Right lobe of liver (tissue), 6 donors: ENCODE measurements around the gene CUX1. TPM values are rescaled to one million over a fixed set of nuclear protein-coding genes. Genes with fewer than 3 reads are reported as not detected.

Source experiments
- ATAC-seq, 4 donors: fragments of 200-7000 bp; cut with Tn5 transposase; one replicate each; pipeline ENCODE4 v1.9.1; 2020; ENCODE audit warnings: mild to moderate bottlenecking in 4 of 4, moderate library complexity in 4 of 4
- DNase-seq, 3 donors: peaks; one replicate each; pipeline ENCODE4 v3.0.0-alpha.2; 2020
- H3K27ac ChIP-seq, 3 donors: fragments of 200-600 bp; one replicate each; pipeline ENCODE4 v1.8.0; 2022
- H3K27me3 ChIP-seq, 2 donors: fragments of 200-600 bp; one replicate each; pipeline ENCODE4 v1.8.0; 2022
- H3K36me3 ChIP-seq, 4 donors: fragments of 200-600 bp; sonication (generic) in 1 of 4; one replicate each; pipeline versions ENCODE4 v1.5.1 to v1.8.0; 2017 to 2022; ENCODE audit warnings: control low read depth in 1 of 4
- H3K4me1 ChIP-seq, 4 donors: fragments of 200-600 bp; sonication (generic) in 1 of 4; one replicate each; pipeline versions ENCODE4 v1.5.1 to v1.8.0; 2017 to 2022; ENCODE audit warnings: control low read depth in 1 of 4
- H3K4me3 ChIP-seq, 3 donors: fragments of 200-600 bp; one replicate each; pipeline ENCODE4 v1.8.0; 2022
- H3K9me3 ChIP-seq, 4 donors: fragments of 200-600 bp; sonication (generic) in 1 of 4; one replicate each; pipeline versions ENCODE4 v1.5.1 to v1.8.0; 2017 to 2022; ENCODE audit warnings: control low read depth in 1 of 4
- CTCF ChIP-seq, 4 donors: fragments of 200-600 bp in 3 of 4; fragments of 450-650 bp in 1 of 4; IDR thresholded peaks; one replicate each; pipeline versions ENCODE4 v1.5.1 to v1.8.0; 2016 to 2022; ENCODE audit warnings: antibody characterized with exemption in 4 of 4, mild to moderate bottlenecking in 2 of 4
- POLR2A ChIP-seq: fragments of 450-650 bp; IDR thresholded peaks from one replicate; pipeline ENCODE4 v1.6.1; 2017; ENCODE audit warnings: antibody characterized with exemption, mild to moderate bottlenecking
- WGBS: methylation state at CpG from one replicate; pipeline ENCODE4 v1.1.6; 2018; ENCODE audit warnings: low coverage, low lambda C conversion rate; ENCODE audit not compliant: insufficient coverage; ENCODE audit errors: missing lambda C conversion rate; 5-methylcytosine and 5-hydroxymethylcytosine counted together
- intact Hi-C, 2 donors: fragments of 100-400 bp; cut with DNase I; formaldehyde crosslinking; loops; one replicate each; pipeline versions ENCODE4 v1.11.2 to v1.14.1; 2022
- total RNA-seq, 6 experiments: library from RNA; depleted of rRNA in 2 of 6; stranded (reverse); fragments of >200 nt in 2 of 6; fragmentation: NEBNext Ultra II Directional in 3 of 6; extraction: Animal tissue kit (Norgen Biotek cat#: 25700) in 3 of 6; gene quantifications; one replicate each; pipeline versions ENCODE4 v1.1.0 to v1.2.4, GENCODE V29; 2016 to 2023
- donor health status: DM: no; HTN: yes; CAD: no.
- donor health status: DM: no; HTN: no; CAD: no.
- donor health status: DM: no; HTN: no; CAD: no.
- donor health status: DM: no; HTN: yes; CAD: no.
- donor health status: DM: no; HTN: yes; CAD: no.

The CUX1 gene
- total RNA-seq, 6 experiments from 2014 or later = 34.3 to 53.1 (median 40.6) TPM

- no peak for DNase-seq
- intact Hi-C loops = no loop called here
- WGBS = 84% methylated on average over 9 of the region's 12 CpGs
- TF ChIP-seq POLR2A = no peak
- no peak for TF ChIP-seq CTCF (IDR thresholded peaks at IDR 0.05)
- H3K9me3 ChIP-seq = no peaks in the 10 kb centered on the region
- H3K36me3 ChIP-seq = no peaks in the 10 kb centered on the region
- no peak overlapping the region for H3K27ac ChIP-seq
- H3K4me1 ChIP-seq = peaks cover 0 to 31% (median 11%) of the 10 kb centered on the region in 4 donors
- ATAC-seq = no peak
- no peak overlapping the region for H3K4me3 ChIP-seq
- no peaks in the 10 kb centered on the region for H3K27me3 ChIP-seq
Measured at GRCh38 chr7:101877882-101878591, 60.6 kb downstream of the CUX1 start.

GRCh38 chr7:101878938-101879337 lies 61.5 kb downstream of the CUX1 start:
- no peak for ATAC-seq
- TF ChIP-seq POLR2A (no peak), CTCF (IDR thresholded peaks at IDR 0.05) (no peak)
- Histone ChIP-seq H3K27ac (no peak overlapping the region), H3K4me1 (peaks cover 0 to 31% (median 11%) of the 10 kb centered on the region in 4 donors), H3K27me3 (no peaks in the 10 kb centered on the region), H3K36me3 (no peaks in the 10 kb centered on the region), H3K4me3 (no peak overlapping the region), H3K9me3 (no peaks in the 10 kb centered on the region)
- 92% methylated on average over 4 of the region's 4 CpGs for WGBS
- intact Hi-C loops = no loop called here
- DNase-seq = no peak

- WGBS = 100% methylated on average over 1 of the region's 10 CpGs
- H3K27me3 ChIP-seq = no peaks in the 10 kb centered on the region
- DNase-seq (no peak), ATAC-seq (no peak)
- intact Hi-C loops = no loop called here
- peaks cover 0 to 32% (median 11%) of the 10 kb centered on the region in 4 donors for H3K4me1 ChIP-seq
- no peak overlapping the region for H3K4me3 ChIP-seq
- no peaks in the 10 kb centered on the region for H3K36me3 ChIP-seq
- TF ChIP-seq CTCF (IDR thresholded peaks at IDR 0.05) (no peak), POLR2A (no peak)
- H3K27ac ChIP-seq = no peak overlapping the region
- no peaks in the 10 kb centered on the region for H3K9me3 ChIP-seq
Measured at GRCh38 chr7:101879565-101879964, 62.1 kb downstream of the CUX1 start.

- DNase-seq = no peak
- Histone ChIP-seq H3K27me3 (no peaks in the 10 kb centered on the region), H3K4me3 (no peak overlapping the region), H3K27ac (peak overlapping the region in 1 of 3 donors; percentile 88), H3K4me1 (peaks cover 0 to 41% (median 12%) of the 10 kb centered on the region in 4 donors), H3K9me3 (no peaks in the 10 kb centered on the region), H3K36me3 (no peaks in the 10 kb centered on the region)
- no peak for ATAC-seq
- 58% methylated on average over 14 of the region's 14 CpGs for WGBS
- TF ChIP-seq CTCF (IDR thresholded peaks at IDR 0.05) (no peak), POLR2A (no peak)
- intact Hi-C loops = no loop called here
Measured at GRCh38 chr7:101880282-101881054, 63.0 kb downstream of the CUX1 start.
